Measurements from ENCODE around the gene PLXNA4. TPM values are rescaled to one million over a fixed set of nuclear protein-coding genes. Genes with fewer than 3 reads are reported as not detected.

PLXNA4 gene
- total and polyA plus RNA-seq, 9 of the 15 experiments (the other 6 are each of a cell fraction or from before 2014, with no cell fraction given): under 0.01 to 0.09 TPM; not detected in 7

DNA sequence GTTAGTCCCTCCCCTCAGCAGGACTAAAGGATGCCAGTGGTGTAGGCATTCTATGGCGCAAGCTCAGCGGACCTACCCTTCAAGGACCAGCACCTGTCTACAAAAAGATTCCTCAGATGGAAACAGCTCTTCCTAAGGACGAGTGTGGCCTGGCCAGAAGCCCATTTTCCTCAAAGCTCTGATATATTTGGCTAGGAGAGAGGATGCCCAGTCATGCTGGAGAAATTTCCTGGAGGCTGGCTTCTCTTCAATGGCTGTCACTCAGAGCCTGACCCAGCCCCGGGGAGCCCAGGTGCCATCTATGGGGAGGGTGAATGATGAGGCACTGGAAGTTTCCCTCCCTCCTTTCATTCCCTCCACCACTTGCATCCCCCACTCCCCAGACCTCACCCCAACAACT, 111.5 kb downstream of the PLXNA4 start:
- Histone ChIP-seq H4K20me1 (replicated peaks; ENCODE audit: control insufficient read depth, insufficient read depth, low read length) (no peaks in the 10 kb centered on the region), H3K9me3 (replicated peaks; ENCODE audit: control insufficient read depth, insufficient read depth, low read depth, low read length) (no peaks in the 10 kb centered on the region), H2AFZ (ENCODE audit: low read depth, low read length) (no peak overlapping the region), H3K4me1 (replicated peaks in 1 of 2; ENCODE audit: control insufficient read depth in 2 of 2, insufficient read depth in 2 of 2, low read length in 2 of 2) (no peaks in the 10 kb centered on the region), H3K4me2 (ENCODE audit: insufficient read depth, low read length) (no peak overlapping the region), H3K27me3 (ENCODE audit: control insufficient read depth in 2 of 2, insufficient read depth in 2 of 2, low read length in 2 of 2) (peaks cover 0 to 22% of the 10 kb centered on the region in 2 experiments; a peak in 3 of 5 replicates), H3K9me1 (ENCODE audit: control insufficient read depth, insufficient read depth, low read length) (no peaks in the 10 kb centered on the region), H3K9ac (ENCODE audit: insufficient read depth in 1 of 2, low read depth in 2 of 2, low read length in 2 of 2) (no peak overlapping the region), H3K36me3 (ENCODE audit: control insufficient read depth, insufficient read depth, low read length) (no peaks in the 10 kb centered on the region), H3K79me2 (ENCODE audit: control insufficient read depth, insufficient read depth, low read length) (no peaks in the 10 kb centered on the region), H3K4me3 (no peak overlapping the region), H3K27ac (ENCODE audit: extremely low read depth, low read depth, low read length) (no peak overlapping the region)
- no peak for DNase-seq (ENCODE audit: extremely low read depth in 1 of 4, low spot score in 3 of 4)
- ChIA-PET CTCF (ENCODE audit: low intra/inter-chr PET ratio) (no interaction called here), POLR2A (no interaction called here)
- BruUV-seq (replicated peaks): no TSS peak
- TF ChIP-seq ILF3 (IDR thresholded peaks at IDR 0.05; ENCODE audit: borderline replicate concordance) (no peak), IFI16 (CRISPR knock-in tag; IDR thresholded peaks at IDR 0.05) (no peak)
- ATAC-seq: no peak
- no peak for FAIRE-seq
- in situ Hi-C loops (cut with MboI) (no loop called here), intact Hi-C loops (cut with micrococcal nuclease) (no loop called here)
- 0% methylated on average over 4 of the region's 4 CpGs for WGBS (ENCODE audit: insufficient coverage, low coverage, missing lambda C conversion rate)

- intact Hi-C loops (cut with micrococcal nuclease) (no loop called here), in situ Hi-C loops (cut with MboI) (no loop called here)
- Histone ChIP-seq H3K4me3 (no peak overlapping the region), H4K20me1 (replicated peaks; ENCODE audit: control insufficient read depth, insufficient read depth, low read length) (no peaks in the 10 kb centered on the region), H3K27me3 (ENCODE audit: control insufficient read depth in 2 of 2, insufficient read depth in 2 of 2, low read length in 2 of 2) (peaks cover 4 to 24% of the 10 kb centered on the region in 2 experiments), H3K4me1 (replicated peaks in 1 of 2; ENCODE audit: control insufficient read depth in 2 of 2, insufficient read depth in 2 of 2, low read length in 2 of 2) (no peaks in the 10 kb centered on the region), H3K79me2 (ENCODE audit: control insufficient read depth, insufficient read depth, low read length) (no peaks in the 10 kb centered on the region), H3K36me3 (ENCODE audit: control insufficient read depth, insufficient read depth, low read length) (no peaks in the 10 kb centered on the region), H3K27ac (ENCODE audit: extremely low read depth, low read depth, low read length) (no peak overlapping the region), H2AFZ (ENCODE audit: low read depth, low read length) (no peak overlapping the region), H3K4me2 (ENCODE audit: insufficient read depth, low read length) (no peak overlapping the region), H3K9ac (ENCODE audit: insufficient read depth in 1 of 2, low read depth in 2 of 2, low read length in 2 of 2) (no peak overlapping the region), H3K9me1 (ENCODE audit: control insufficient read depth, insufficient read depth, low read length) (no peaks in the 10 kb centered on the region), H3K9me3 (replicated peaks; ENCODE audit: control insufficient read depth, insufficient read depth, low read depth, low read length) (no peaks in the 10 kb centered on the region)
- no peak for DNase-seq (ENCODE audit: extremely low read depth in 1 of 4, low spot score in 3 of 4)
- FAIRE-seq: no peak
- ATAC-seq: no peak
- no peak for TF ChIP-seq GATA2 (CRISPR knock-in tag; IDR thresholded peaks at IDR 0.05)
- no peak for TF ChIP-seq CHD4 (IDR thresholded peaks at IDR 0.05; ENCODE audit: insufficient read depth, insufficient replicate concordance, low read depth, low read length, poor library complexity, severe bottlenecking)
- no peak for TF ChIP-seq ETV1 (tag; conservative IDR thresholded peaks at IDR 0.05; ENCODE audit: low read depth)
- no TSS peak for BruUV-seq (replicated peaks)
- CTCF ChIA-PET (ENCODE audit: low intra/inter-chr PET ratio): no interaction called here
- WGBS (ENCODE audit: insufficient coverage, low coverage, missing lambda C conversion rate): 0% methylated on average over 2 of the region's 2 CpGs
- POLR2A ChIA-PET: no interaction called here
These were observed 112.3 kb downstream of the PLXNA4 start for GRCh38 chr7:132463922-132464321.
